NCI-H748 (cell line): ENCODE results near the gene MPP1.

Experiments used
- DNase-seq: peaks from one replicate; lab custom pipeline; 2025; ENCODE audit not compliant: unreplicated experiment; lab: John Stamatoyannopoulos, UW

The MPP1 gene

GRCh38 chrX:154813801-154814200 lies 8.5 kb upstream of the MPP1 start:
- no peak for DNase-seq

GRCh38 chrX:154812341-154813101 lies 7.2 kb upstream of the MPP1 start:
- DNase-seq = no peak

- no peak for DNase-seq
These were observed 4.8 kb upstream of the MPP1 start for GRCh38 chrX:154809939-154810665.

- no peak for DNase-seq
These were observed 1.7 kb upstream of the MPP1 start for GRCh38 chrX:154806837-154807501.

GRCh38 chrX:154805696-154806091 lies 409 bp upstream of the MPP1 start:
- DNase-seq = no peak

GRCh38 chrX:154804261-154804956 lies 876 bp downstream of the MPP1 start:
- peak; percentile 18 for DNase-seq

- no peak for DNase-seq
These were observed 2.3 kb downstream of the MPP1 start for GRCh38 chrX:154802947-154803346.

- DNase-seq = peak; percentile 85
These were observed 4.6 kb downstream of the MPP1 start for GRCh38 chrX:154800478-154801210.

- DNase-seq = peak; percentile 100
These were observed 5.5 kb downstream of the MPP1 start for GRCh38 chrX:154799556-154800348.

- no peak for DNase-seq
These were observed 8.3 kb downstream of the MPP1 start for GRCh38 chrX:154797006-154797405.

GRCh38 chrX:154795016-154795415 lies 10.3 kb downstream of the MPP1 start:
- no peak for DNase-seq

GRCh38 chrX:154793084-154793795 lies 12.0 kb downstream of the MPP1 start:
- DNase-seq = peak; percentile 42

GRCh38 chrX:154791939-154792338 lies 13.3 kb downstream of the MPP1 start:
- no peak for DNase-seq

GRCh38 chrX:154791467-154791866 lies 13.8 kb downstream of the MPP1 start:
- DNase-seq = no peak

GRCh38 chrX:154785716-154786115 lies 19.6 kb downstream of the MPP1 start:
- no peak for DNase-seq

GRCh38 chrX:154784149-154784995 lies 20.9 kb downstream of the MPP1 start:
- no peak for DNase-seq

GRCh38 chrX:154780968-154781367 lies 24.3 kb downstream of the MPP1 start:
- no peak for DNase-seq

- no peak for DNase-seq
These were observed 26.0 kb downstream of the MPP1 start for GRCh38 chrX:154779261-154779660.
